HUES48 (cell line): ENCODE data around the gene RPGRIP1L.

Experiments
- H3K27ac ChIP-seq: one replicate; pipeline ENCODE4 v1.7.0; 2013; ENCODE audit warnings: low read depth, low read length, inconsistent platforms
- H3K27me3 ChIP-seq: 2 replicates; pipeline ENCODE4 v1.6.1; 2013; ENCODE audit warnings: mild to moderate bottlenecking, low read length; ENCODE audit not compliant: control insufficient read depth, insufficient read depth
- H3K36me3 ChIP-seq: 2 replicates; pipeline ENCODE4 v1.6.1; 2013; ENCODE audit warnings: low read length; ENCODE audit not compliant: control insufficient read depth, insufficient read depth
- H3K4me1 ChIP-seq: 2 replicates; pipeline ENCODE4 v1.6.1; 2013; ENCODE audit warnings: mild to moderate bottlenecking, low read length; ENCODE audit not compliant: control insufficient read depth, insufficient read depth
- H3K4me3 ChIP-seq: 2 replicates; pipeline ENCODE4 v1.5.1; 2013; ENCODE audit warnings: mild to moderate bottlenecking, low read depth, low read length
- H3K9ac ChIP-seq: 2 replicates; pipeline ENCODE4 v1.6.1; 2013; ENCODE audit warnings: mild to moderate bottlenecking, low read depth, low read length, moderate library complexity
- H3K9me3 ChIP-seq: 2 replicates; pipeline ENCODE4 v1.6.1; 2013; ENCODE audit warnings: low read length; ENCODE audit not compliant: control insufficient read depth, insufficient read depth

Gene RPGRIP1L

GRCh38 chr16:53601961-53602360 lies 101.7 kb downstream of the RPGRIP1L start:
- Histone ChIP-seq H3K4me1 (no peaks in the 10 kb centered on the region), H3K9me3 (no peaks in the 10 kb centered on the region), H3K36me3 (no peaks in the 10 kb centered on the region), H3K9ac (no peak overlapping the region), H3K27ac (no peak overlapping the region), H3K27me3 (no peaks in the 10 kb centered on the region), H3K4me3 (no peak overlapping the region)

- H3K36me3 ChIP-seq = no peaks in the 10 kb centered on the region
- no peaks in the 10 kb centered on the region for H3K27me3 ChIP-seq
- H3K4me1 ChIP-seq = no peaks in the 10 kb centered on the region
- no peak overlapping the region for H3K9ac ChIP-seq
- no peak overlapping the region for H3K27ac ChIP-seq
- H3K9me3 ChIP-seq = no peaks in the 10 kb centered on the region
- H3K4me3 ChIP-seq = no peak overlapping the region
Measured at GRCh38 chr16:53600616-53601015, 103.0 kb downstream of the RPGRIP1L start.

- Histone ChIP-seq H3K9me3 (no peaks in the 10 kb centered on the region), H3K27ac (no peak overlapping the region), H3K36me3 (no peaks in the 10 kb centered on the region), H3K4me1 (no peaks in the 10 kb centered on the region), H3K27me3 (no peaks in the 10 kb centered on the region), H3K4me3 (no peak overlapping the region), H3K9ac (no peak overlapping the region)
Measured at GRCh38 chr16:53600126-53600525, 103.5 kb downstream of the RPGRIP1L start.

- no peak overlapping the region for H3K4me3 ChIP-seq
- H3K27ac ChIP-seq = no peak overlapping the region
- H3K9ac ChIP-seq = no peak overlapping the region
- H3K9me3 ChIP-seq = no peaks in the 10 kb centered on the region
- H3K4me1 ChIP-seq = no peaks in the 10 kb centered on the region
- no peaks in the 10 kb centered on the region for H3K36me3 ChIP-seq
- no peaks in the 10 kb centered on the region for H3K27me3 ChIP-seq
Measured at GRCh38 chr16:53599548-53599947, 104.1 kb downstream of the RPGRIP1L start.

- Histone ChIP-seq H3K27ac (no peak overlapping the region), H3K4me3 (no peak overlapping the region), H3K4me1 (no peaks in the 10 kb centered on the region), H3K27me3 (no peaks in the 10 kb centered on the region), H3K9ac (no peak overlapping the region), H3K9me3 (no peaks in the 10 kb centered on the region), H3K36me3 (no peaks in the 10 kb centered on the region)
Measured at GRCh38 chr16:53598511-53599275, 105.0 kb downstream of the RPGRIP1L start.

GRCh38 chr16:53597776-53598175 lies 105.9 kb downstream of the RPGRIP1L start:
- H3K9me3 ChIP-seq = no peaks in the 10 kb centered on the region
- no peak overlapping the region for H3K27ac ChIP-seq
- no peaks in the 10 kb centered on the region for H3K4me1 ChIP-seq
- no peaks in the 10 kb centered on the region for H3K27me3 ChIP-seq
- no peak overlapping the region for H3K4me3 ChIP-seq
- H3K9ac ChIP-seq = no peak overlapping the region
- no peaks in the 10 kb centered on the region for H3K36me3 ChIP-seq

GRCh38 chr16:53588081-53588648 lies 115.5 kb downstream of the RPGRIP1L start:
- H3K9me3 ChIP-seq = no peaks in the 10 kb centered on the region
- no peak overlapping the region for H3K9ac ChIP-seq
- H3K36me3 ChIP-seq = no peaks in the 10 kb centered on the region
- H3K27me3 ChIP-seq = no peaks in the 10 kb centered on the region
- H3K4me1 ChIP-seq = no peaks in the 10 kb centered on the region
- H3K27ac ChIP-seq = no peak overlapping the region
- H3K4me3 ChIP-seq = no peak overlapping the region

GRCh38 chr16:53583401-53583800 lies 120.3 kb downstream of the RPGRIP1L start:
- H3K27me3 ChIP-seq = no peaks in the 10 kb centered on the region
- no peak overlapping the region for H3K27ac ChIP-seq
- no peak overlapping the region for H3K4me3 ChIP-seq
- H3K36me3 ChIP-seq = no peaks in the 10 kb centered on the region
- H3K9ac ChIP-seq = no peak overlapping the region
- no peaks in the 10 kb centered on the region for H3K4me1 ChIP-seq
- H3K9me3 ChIP-seq = no peaks in the 10 kb centered on the region

- Histone ChIP-seq H3K4me3 (no peak overlapping the region), H3K4me1 (no peaks in the 10 kb centered on the region), H3K9ac (no peak overlapping the region), H3K27me3 (no peaks in the 10 kb centered on the region), H3K36me3 (no peaks in the 10 kb centered on the region), H3K27ac (no peak overlapping the region), H3K9me3 (no peaks in the 10 kb centered on the region)
Measured at GRCh38 chr16:53581784-53582183, 121.9 kb downstream of the RPGRIP1L start.

- Histone ChIP-seq H3K36me3 (no peaks in the 10 kb centered on the region), H3K4me1 (no peaks in the 10 kb centered on the region), H3K27me3 (no peaks in the 10 kb centered on the region), H3K9ac (no peak overlapping the region), H3K4me3 (no peak overlapping the region), H3K9me3 (no peaks in the 10 kb centered on the region), H3K27ac (no peak overlapping the region)
Measured at GRCh38 chr16:53580038-53580802, 123.4 kb downstream of the RPGRIP1L start.

- no peak overlapping the region for H3K4me3 ChIP-seq
Measured at GRCh38 chr16:53576904-53577303, 126.8 kb downstream of the RPGRIP1L start.

More at GRCh38 chr16:53576904-53577303, 126.8 kb downstream of the RPGRIP1L start:
- peaks cover 4% of the 10 kb centered on the region; the same call in 1 of the 2 replicates for H3K9me3 ChIP-seq
- no peak overlapping the region for H3K9ac ChIP-seq
- no peaks in the 10 kb centered on the region for H3K27me3 ChIP-seq
- no peaks in the 10 kb centered on the region for H3K4me1 ChIP-seq
- H3K36me3 ChIP-seq = no peaks in the 10 kb centered on the region
- no peak overlapping the region for H3K27ac ChIP-seq
